Endothelial cell of umbilical vein (primary cell): ENCODE data around the gene LRRC56. TPM values are rescaled to one million over a fixed set of nuclear protein-coding genes. Genes with fewer than 3 reads are reported as not detected.
A peak's percentile ranks its signal among the peaks of the same experiment; 100 is the strongest.

Experiments
- BruUV-seq: library from RNA; stranded (reverse); fragments of 400-500 nt; replicated peaks from 2 replicates; lab custom pipeline; 2021; lab: Mats Ljungman, UMichigan
- CTCF ChIA-PET: fragments of 300-600, 350-600 bp; sonication (Branson Sonifier 250); formaldehyde crosslinking; loops from one replicate; lab custom pipeline; 2021; ENCODE audit warnings: antibody characterized with exemption, inconsistent platforms; lab: Charles Lee
- POLR2A ChIA-PET: fragments of 300-600, 350-600 bp; sonication (Branson Sonifier 250); formaldehyde crosslinking; loops from one replicate; lab custom pipeline; 2021; ENCODE audit warnings: antibody characterized with exemption, inconsistent platforms; lab: Charles Lee
- DNase-seq: peaks from one replicate; pipeline ENCODE4 v3.0.0-alpha.2; 2011; ENCODE audit warnings: low read depth, low spot score
- FAIRE-seq: peaks from 2 replicates; lab custom pipeline; 2011; peaks lifted over from hg19 to GRCh38; lab: Jason Lieb, UNC
- H2AFZ ChIP-seq: 2 replicates; pipeline ENCODE4 v1.6.0; 2012; ENCODE audit warnings: low read depth, low read length, control low read depth, inconsistent platforms
- H3K27ac ChIP-seq: 2 replicates; pipeline ENCODE4 v1.5.1; 2011; ENCODE audit warnings: low read depth, mild to moderate bottlenecking, control low read depth, low read length, moderate library complexity; ENCODE audit not compliant: insufficient read depth
- H3K27me3 ChIP-seq, 2 experiments: 2 replicates each; pipeline versions ENCODE4 v1.6.0 to v1.6.1; 2011; ENCODE audit warnings: low read length in 2 of 2, mixed read lengths in 1 of 2; ENCODE audit not compliant: control insufficient read depth in 2 of 2, insufficient read depth in 2 of 2
- H3K36me3 ChIP-seq, 2 experiments: 2 replicates in 1 of 2; 3 replicates in 1 of 2; pipeline ENCODE4 v1.5.1; 2011; ENCODE audit warnings: low read length in 2 of 2, mild to moderate bottlenecking in 1 of 2, moderate library complexity in 1 of 2; ENCODE audit not compliant: control insufficient read depth in 2 of 2, insufficient read depth in 2 of 2; ENCODE audit errors: extremely low read depth in 1 of 2
- H3K4me1 ChIP-seq: 3 replicates; pipeline ENCODE4 v1.5.1; 2011; ENCODE audit warnings: mild to moderate bottlenecking, low read length; ENCODE audit not compliant: control insufficient read depth, insufficient read depth; ENCODE audit errors: extremely low read depth
- H3K4me2 ChIP-seq: 2 replicates; pipeline ENCODE4 v1.6.1; 2011; ENCODE audit warnings: low read length, control low read depth, mixed read lengths; ENCODE audit not compliant: insufficient read depth
- H3K4me3 ChIP-seq, 3 experiments: fragments of 200-600 bp in 1 of 3; sonication (generic), shearing (Covaris generic) in 1 of 3; replicated peaks in 1 of 3; 2 replicates each; pipeline ENCODE4 v1.5.1; 2011 to 2016; ENCODE audit warnings: control low read depth in 3 of 3, low read length in 3 of 3, mild to moderate bottlenecking in 2 of 3, inconsistent platforms in 1 of 3, low read depth in 1 of 3, moderate library complexity in 1 of 3; ENCODE audit not compliant: insufficient read depth in 1 of 3
- H3K79me2 ChIP-seq: 2 replicates; pipeline ENCODE4 v1.6.0; 2012; ENCODE audit warnings: low read length, inconsistent platforms; ENCODE audit not compliant: control insufficient read depth, insufficient read depth
- H3K9ac ChIP-seq: replicated peaks from 2 replicates; pipeline ENCODE3; 2011; ENCODE audit warnings: low read length, control low read depth; ENCODE audit not compliant: insufficient read depth; ENCODE audit errors: extremely low read depth
- H3K9me1 ChIP-seq: replicated peaks from 3 replicates; pipeline ENCODE4 v1.6.0; 2011; ENCODE audit warnings: mild to moderate bottlenecking, low read length; ENCODE audit not compliant: control insufficient read depth, insufficient read depth; ENCODE audit errors: extremely low read depth
- H3K9me3 ChIP-seq: replicated peaks from 2 replicates; pipeline ENCODE4 v1.5.1; 2012; ENCODE audit warnings: low read length, inconsistent platforms; ENCODE audit not compliant: control insufficient read depth, insufficient read depth
- H4K20me1 ChIP-seq: replicated peaks from 2 replicates; pipeline ENCODE3; 2011; ENCODE audit warnings: mild to moderate bottlenecking, low read length; ENCODE audit not compliant: control insufficient read depth, insufficient read depth; ENCODE audit errors: extremely low read depth
- CTCF ChIP-seq, 2 donors: IDR thresholded peaks; 1 replicate in 1 of 2; 2 replicates in 1 of 2; pipeline ENCODE4 v1.5.1; 2011; ENCODE audit warnings: low read length in 2 of 2, mild to moderate bottlenecking in 2 of 2, moderate library complexity in 2 of 2, control low read depth in 1 of 2, inconsistent platforms in 1 of 2, low read depth in 1 of 2; ENCODE audit not compliant: insufficient read depth in 1 of 2; ENCODE audit errors: extremely low read depth in 1 of 2
- EZH2 ChIP-seq: IDR thresholded peaks from 2 replicates; pipeline ENCODE4 v1.6.1; 2012; ENCODE audit warnings: borderline replicate concordance, low read depth, mild to moderate bottlenecking, moderate library complexity, low read length, inconsistent platforms; ENCODE audit not compliant: severe bottlenecking
- JUN ChIP-seq: IDR thresholded peaks from 2 replicates; pipeline ENCODE4 v1.6.1; 2011; ENCODE audit warnings: borderline replicate concordance, low read depth; ENCODE audit not compliant: insufficient read length, insufficient read depth
- dilution Hi-C: fragments of 300-500 bp; cut with MboI; formaldehyde crosslinking; loops from one replicate; pipeline ENCODE4 v1.15.0; 2019; ENCODE audit warnings: low sequenced_read_pairs; ENCODE audit not compliant: extremely low pct_ligation_motif_present
- intact Hi-C: fragments of 100-400 bp; cut with micrococcal nuclease; formaldehyde crosslinking; loops from one replicate; pipeline ENCODE4 v1.10.0; 2022
- polyA plus RNA-seq, 4 experiments: library from polyadenylated mRNA; depleted of rRNA in 3 of 4; stranded (reverse) in 3 of 4; unstranded in 1 of 4; fragments of >200 nt; gene quantifications; 2 replicates each; pipeline versions ENCODE4 v1.2.1 to v1.2.3, GENCODE V29; 2011 to 2012; ENCODE audit warnings: missing spikeins in 1 of 4
- total RNA-seq: library from RNA; stranded (reverse); gene quantifications from 2 replicates; pipeline ENCODE4 v1.2.3, GENCODE V29; 2021

Gene LRRC56
- total and polyA plus RNA-seq, 2 donors (not counting 3 experiments of a cell fraction or from before 2014, with no cell fraction given), result 0.47 to 0.55 TPM

GRCh38 chr11:559712-560304 lies 22.5 kb downstream of the LRRC56 start:
- no peaks in the 10 kb centered on the region for H3K79me2 ChIP-seq
- H3K27me3 ChIP-seq, result peaks cover 13 to 21% of the 10 kb centered on the region in 2 experiments
- H3K9ac ChIP-seq, result no peak overlapping the region
- DNase-seq, result no peak
- peaks cover 0 to 2% of the 10 kb centered on the region in 2 experiments for H3K36me3 ChIP-seq
- H3K4me1 ChIP-seq, result peaks cover 9% of the 10 kb centered on the region
- TF ChIP-seq EZH2 (no peak), CTCF (IDR thresholded peaks at IDR 0.05; ENCODE audit: extremely low read depth in 1 of 2, insufficient read depth in 1 of 2, low read depth in 1 of 2, low read length in 2 of 2) (no peak), JUN (no peak)
- H3K4me2 ChIP-seq, result no peak overlapping the region
- FAIRE-seq, result no peak
- CTCF ChIA-PET, result interaction anchor here (1.1 kb wide), 1 partner anchor 163 kb away, joined by 4 read pairs; no protein-coding TSS in a partner anchor
- H3K27ac ChIP-seq, result no peak overlapping the region
- POLR2A ChIA-PET, result no interaction called here
- no peaks in the 10 kb centered on the region for H3K9me1 ChIP-seq
- H3K9me3 ChIP-seq, result no peaks in the 10 kb centered on the region
- no TSS peak for BruUV-seq
- peak overlapping the region; percentile 66 for H2AFZ ChIP-seq
- dilution Hi-C loops (no loop called here), intact Hi-C loops (loop anchor here (2.0 to 5.0 kb wide), 2 partner anchors 23 to 167 kb away; partner anchors contain the start of gene LRRC56)
- peak overlapping the region in 1 of 3 experiments; percentile 74 for H3K4me3 ChIP-seq
- no peaks in the 10 kb centered on the region for H4K20me1 ChIP-seq
